Left lung (tissue), 10 donors: Measurements from ENCODE around the gene SYS1. TPM values are rescaled to one million over a fixed set of nuclear protein-coding genes. Genes with fewer than 3 reads are reported as not detected.
"Not testable (repeated sequence)": the region's sequence is repeated elsewhere in the genome, so short reads cannot be mapped to it uniquely, and the experiment has no call there.

Source experiments
- ATAC-seq: fragments of 200-7000 bp; cut with Tn5 transposase; one replicate; pipeline ENCODE4 v1.9.1; 2020; ENCODE audit warnings: moderate library complexity
- DNase-seq, 4 donors: peaks; one replicate each; pipeline ENCODE4 v3.0.0-alpha.2; 2013 to 2020
- H3K27ac ChIP-seq, 2 donors: fragments of 200-600 bp; sonication (generic) in 1 of 2; one replicate each; pipeline versions ENCODE4 v1.5.0 to v1.8.0; 2020 to 2021
- H3K27me3 ChIP-seq, 2 donors: fragments of 200-600 bp; sonication (generic) in 1 of 2; one replicate each; pipeline versions ENCODE4 v1.5.0 to v1.8.0; 2020 to 2021
- H3K36me3 ChIP-seq, 2 donors: fragments of 200-600 bp; sonication (generic) in 1 of 2; one replicate each; pipeline versions ENCODE4 v1.5.0 to v1.8.0; 2020 to 2021
- H3K4me1 ChIP-seq, 2 donors: fragments of 200-600 bp; one replicate each; pipeline ENCODE4 v1.8.0; 2021
- H3K4me3 ChIP-seq, 2 donors: fragments of 200-600 bp; sonication (generic) in 1 of 2; one replicate each; pipeline versions ENCODE4 v1.5.0 to v1.8.0; 2020 to 2021; ENCODE audit warnings: mild to moderate bottlenecking in 1 of 2
- H3K9me3 ChIP-seq, 2 donors: fragments of 200-600 bp; sonication (generic) in 1 of 2; one replicate each; pipeline versions ENCODE4 v1.5.0 to v1.8.0; 2020 to 2021
- CTCF ChIP-seq, 2 donors: fragments of 200-600 bp; sonication (generic) in 1 of 2; IDR thresholded peaks; one replicate each; pipeline versions ENCODE4 v1.5.0 to v1.8.0; 2021; ENCODE audit warnings: antibody characterized with exemption in 2 of 2
- intact Hi-C, 2 donors: fragments of 100-400 bp; cut with DNase I; formaldehyde crosslinking; loops; one replicate each; pipeline versions ENCODE4 v1.11.2 to v1.14.2; 2022
- polyA plus RNA-seq, 6 donors: library from polyadenylated mRNA; unstranded; fragments of 120-200 nt; gene quantifications; one replicate each; pipeline ENCODE4 v1.2.1, GENCODE V29; 2013; ENCODE audit not compliant: insufficient read length in 6 of 6
- total RNA-seq, 2 donors: library from RNA; stranded (reverse); fragmentation: NEBNext Ultra II Directional; extraction: Animal tissue kit (Norgen Biotek cat#: 25700); gene quantifications; one replicate each; pipeline ENCODE4 v1.2.1, GENCODE V29; 2021
- donor health status: DM: no; HTN: yes; CAD: no.
- donor health status: DM: no; HTN: no; CAD: no.

Gene SYS1
- total and polyA plus RNA-seq, 8 donors: 20.8 to 48.8 (median 24.1) TPM

GRCh38 chr20:45347297-45347935, 15.5 kb upstream of the SYS1 start:
- no peak for ATAC-seq
- Histone ChIP-seq H3K27ac (peak overlapping the region; percentile 79 to 83), H3K9me3 (no peaks in the 10 kb centered on the region), H3K27me3 (peaks cover 0 to 12% of the 10 kb centered on the region in 2 donors), H3K36me3 (no peaks in the 10 kb centered on the region), H3K4me3 (peak overlapping the region; percentile 63 to 66), H3K4me1 (peaks cover 28 to 61% of the 10 kb centered on the region in 2 donors)
- no peak for TF ChIP-seq CTCF (IDR thresholded peaks at IDR 0.05)
- DNase-seq: no peak
- intact Hi-C loops: no loop called here

- peaks cover 0 to 12% of the 10 kb centered on the region in 2 donors for H3K27me3 ChIP-seq
- intact Hi-C loops: no loop called here
- peak within 1 kb of the TSS; percentile 63 to 66 for H3K4me3 ChIP-seq
- peak in 3 of 4 donors; percentile 63 to 88 (median 64) for DNase-seq
- H3K27ac ChIP-seq: peak within 1 kb of the TSS; percentile 79 to 83
- peak; percentile 68 for ATAC-seq
- H3K36me3 ChIP-seq: no peaks in the 10 kb centered on the region
- no peak for TF ChIP-seq CTCF (IDR thresholded peaks at IDR 0.05)
- H3K9me3 ChIP-seq: no peaks in the 10 kb centered on the region
- H3K4me1 ChIP-seq: peaks cover 24 to 54% of the 10 kb centered on the region in 2 donors
Measured at GRCh38 chr20:45347936-45348778, 14.8 kb upstream of the SYS1 start, which contains the start of gene SDC4. Gene SDC4 (minus strand): TSS chr20:45348424. CDS start chr20:45348384, 40 bp downstream.

- Histone ChIP-seq H3K4me3 (no peak overlapping the region), H3K4me1 (peaks cover 8 to 38% of the 10 kb centered on the region in 2 donors), H3K36me3 (no peaks in the 10 kb centered on the region), H3K27me3 (peaks cover 0 to 12% of the 10 kb centered on the region in 2 donors), H3K27ac (no peak overlapping the region), H3K9me3 (no peaks in the 10 kb centered on the region)
- ATAC-seq (no peak), DNase-seq (no peak)
- TF ChIP-seq CTCF (IDR thresholded peaks at IDR 0.05): no peak
- intact Hi-C loops: no loop called here
Measured at GRCh38 chr20:45350217-45350616, 12.7 kb upstream of the SYS1 start.

- ATAC-seq, H3K9me3 ChIP-seq, H3K36me3 ChIP-seq, DNase-seq, intact Hi-C loops, H3K27ac ChIP-seq, H3K4me3 ChIP-seq: not testable (repeated sequence)
- Histone ChIP-seq H3K4me1 (peaks cover 2 to 33% of the 10 kb centered on the region in 2 donors), H3K27me3 (peaks cover 0 to 12% of the 10 kb centered on the region in 2 donors)
Measured at GRCh38 chr20:45350795-45351194, 12.2 kb upstream of the SYS1 start.

GRCh38 chr20:45352729-45353128, 10.2 kb upstream of the SYS1 start:
- no peak for TF ChIP-seq CTCF (IDR thresholded peaks at IDR 0.05)
- Histone ChIP-seq H3K9me3 (no peaks in the 10 kb centered on the region), H3K27me3 (peaks cover 0 to 10% of the 10 kb centered on the region in 2 donors), H3K4me3 (no peak overlapping the region), H3K27ac (no peak overlapping the region), H3K36me3 (no peaks in the 10 kb centered on the region), H3K4me1 (peaks cover 4 to 21% of the 10 kb centered on the region in 2 donors)
- DNase-seq (no peak), ATAC-seq (no peak)
- intact Hi-C loops: no loop called here
